GM18870 (cell line): ENCODE results near the gene DIAPH2.

Experiments
- ATAC-seq: cut with Tn5 transposase; IDR thresholded peaks from one replicate; pipeline ENCODE4 v1.9.1; 2021; ENCODE audit warnings: moderate library complexity; ENCODE audit not compliant: unreplicated experiment

The DIAPH2 gene

GRCh38 chrX:97629597-97629985, 944.9 kb downstream of the DIAPH2 start:
- no peak for ATAC-seq

- ATAC-seq, result no peak
Measured at GRCh38 chrX:97633798-97634197, 949.2 kb downstream of the DIAPH2 start.

- ATAC-seq, result no peak
Measured at GRCh38 chrX:97636473-97637140, 952.0 kb downstream of the DIAPH2 start.

- no peak for ATAC-seq
Measured at GRCh38 chrX:97637289-97637688, 952.6 kb downstream of the DIAPH2 start.

GRCh38 chrX:97638621-97639020, 954.0 kb downstream of the DIAPH2 start:
- no peak for ATAC-seq

- ATAC-seq, result peak; percentile 76
Measured at GRCh38 chrX:97639526-97639925, 954.9 kb downstream of the DIAPH2 start.
